Upper lobe of right lung (tissue), 1 donor: ENCODE data around the gene NAGA. TPM values are rescaled to one million over a fixed set of nuclear protein-coding genes. Genes with fewer than 3 reads are reported as not detected.

Experiments
- ATAC-seq: fragments of 200-7000 bp; cut with Tn5 transposase; one replicate; pipeline ENCODE4 v1.9.1; 2020; ENCODE audit warnings: mild to moderate bottlenecking, moderate library complexity
- DNase-seq: peaks from one replicate; pipeline ENCODE4 v3.0.0-alpha.2; 2020
- H3K27ac ChIP-seq: fragments of 200-600 bp; one replicate; pipeline ENCODE4 v1.8.0; 2022
- H3K27me3 ChIP-seq: fragments of 200-600 bp; one replicate; pipeline ENCODE4 v1.8.0; 2022; ENCODE audit warnings: mild to moderate bottlenecking
- H3K36me3 ChIP-seq: fragments of 200-600 bp; one replicate; pipeline ENCODE4 v1.8.0; 2022
- H3K4me1 ChIP-seq: fragments of 200-600 bp; one replicate; pipeline ENCODE4 v1.8.0; 2022
- H3K4me3 ChIP-seq: fragments of 200-600 bp; one replicate; pipeline ENCODE4 v1.8.0; 2022; ENCODE audit warnings: mild to moderate bottlenecking
- H3K9me3 ChIP-seq: fragments of 200-600 bp; one replicate; pipeline ENCODE4 v1.8.0; 2022
- intact Hi-C: fragments of 100-400 bp; cut with DNase I; formaldehyde crosslinking; loops from one replicate; pipeline ENCODE4 v1.11.0; 2022
- total RNA-seq: library from RNA; stranded (reverse); fragmentation: NEBNext Ultra II Directional; extraction: Animal tissue kit (Norgen Biotek cat#: 25700); gene quantifications from one replicate; pipeline ENCODE4 v1.2.1, GENCODE V29; 2021
- TF ChIP-seq, protein P1 (sequence below): fragments of 200-600 bp; IDR thresholded peaks from one replicate; pipeline ENCODE4 v1.8.0; 2022; ENCODE audit warnings: antibody characterized with exemption
- donor health status: DM: no; HTN: yes; CAD: no; lungs with severe emphysema.

NAGA gene
- total RNA-seq, 1 donor from 2014 or later, result 28.6 TPM

GRCh38 chr22:42039271-42039670 is 31.3 kb downstream of the NAGA start:
- H3K27me3 ChIP-seq, result no peaks in the 10 kb centered on the region
- H3K36me3 ChIP-seq, result no peaks in the 10 kb centered on the region
- TF ChIP-seq, protein P1, sequence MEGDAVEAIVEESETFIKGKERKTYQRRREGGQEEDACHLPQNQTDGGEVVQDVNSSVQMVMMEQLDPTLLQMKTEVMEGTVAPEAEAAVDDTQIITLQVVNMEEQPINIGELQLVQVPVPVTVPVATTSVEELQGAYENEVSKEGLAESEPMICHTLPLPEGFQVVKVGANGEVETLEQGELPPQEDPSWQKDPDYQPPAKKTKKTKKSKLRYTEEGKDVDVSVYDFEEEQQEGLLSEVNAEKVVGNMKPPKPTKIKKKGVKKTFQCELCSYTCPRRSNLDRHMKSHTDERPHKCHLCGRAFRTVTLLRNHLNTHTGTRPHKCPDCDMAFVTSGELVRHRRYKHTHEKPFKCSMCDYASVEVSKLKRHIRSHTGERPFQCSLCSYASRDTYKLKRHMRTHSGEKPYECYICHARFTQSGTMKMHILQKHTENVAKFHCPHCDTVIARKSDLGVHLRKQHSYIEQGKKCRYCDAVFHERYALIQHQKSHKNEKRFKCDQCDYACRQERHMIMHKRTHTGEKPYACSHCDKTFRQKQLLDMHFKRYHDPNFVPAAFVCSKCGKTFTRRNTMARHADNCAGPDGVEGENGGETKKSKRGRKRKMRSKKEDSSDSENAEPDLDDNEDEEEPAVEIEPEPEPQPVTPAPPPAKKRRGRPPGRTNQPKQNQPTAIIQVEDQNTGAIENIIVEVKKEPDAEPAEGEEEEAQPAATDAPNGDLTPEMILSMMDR, result no peak
- ATAC-seq, result no peak
- H3K27ac ChIP-seq, result no peak overlapping the region
- DNase-seq, result no peak
- H3K4me3 ChIP-seq, result no peak overlapping the region
- peaks cover 7% of the 10 kb centered on the region for H3K9me3 ChIP-seq
- no peaks in the 10 kb centered on the region for H3K4me1 ChIP-seq
- intact Hi-C loops, result no loop called here

DNA sequence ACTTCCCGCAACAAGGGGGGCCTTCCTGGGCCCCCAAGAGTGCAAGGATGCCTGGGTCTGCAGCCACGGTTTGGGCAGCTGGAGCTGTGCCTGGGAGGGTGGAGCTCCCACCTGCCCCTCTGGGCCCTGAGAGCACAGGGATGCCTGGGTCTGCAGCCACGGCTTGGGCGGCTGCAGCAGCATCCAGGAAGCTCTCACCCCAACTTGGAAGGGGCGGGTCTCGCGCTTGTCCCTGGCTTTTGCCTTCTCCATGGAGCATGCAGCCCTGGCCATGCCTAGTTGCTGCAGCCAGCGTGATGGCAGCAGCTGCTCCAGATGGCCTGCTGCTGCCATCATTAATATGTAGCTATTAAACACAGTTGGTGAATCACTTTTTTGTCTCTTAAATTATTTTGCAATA is 35.4 kb downstream of the NAGA start:
- DNase-seq (no peak), ATAC-seq (no peak)
- Histone ChIP-seq H3K9me3 (no peaks in the 10 kb centered on the region), H3K4me1 (no peaks in the 10 kb centered on the region), H3K27ac (no peak overlapping the region), H3K36me3 (no peaks in the 10 kb centered on the region), H3K27me3 (no peaks in the 10 kb centered on the region), H3K4me3 (no peak overlapping the region)
- TF ChIP-seq, protein P1, result no peak
- intact Hi-C loops, result no loop called here

- Histone ChIP-seq H3K4me1 (no peaks in the 10 kb centered on the region), H3K27ac (no peak overlapping the region), H3K36me3 (no peaks in the 10 kb centered on the region), H3K4me3 (no peak overlapping the region), H3K27me3 (no peaks in the 10 kb centered on the region), H3K9me3 (no peaks in the 10 kb centered on the region)
- DNase-seq, result no peak
- no peak for ATAC-seq
- TF ChIP-seq, protein P1, result no peak
- intact Hi-C loops, result no loop called here
Observed at GRCh38 chr22:42033263-42034181, 37.1 kb downstream of the NAGA start.

GRCh38 chr22:42026705-42027104 is 43.9 kb downstream of the NAGA start:
- Histone ChIP-seq H3K36me3 (no peaks in the 10 kb centered on the region), H3K4me3 (no peak overlapping the region), H3K4me1 (no peaks in the 10 kb centered on the region), H3K27ac (no peak overlapping the region), H3K27me3 (no peaks in the 10 kb centered on the region), H3K9me3 (no peaks in the 10 kb centered on the region)
- ATAC-seq (no peak), DNase-seq (no peak)
- TF ChIP-seq, protein P1, result no peak
- intact Hi-C loops, result no loop called here

GRCh38 chr22:42025421-42025820 is 45.2 kb downstream of the NAGA start:
- no peaks in the 10 kb centered on the region for H3K9me3 ChIP-seq
- H3K36me3 ChIP-seq, result no peaks in the 10 kb centered on the region
- ATAC-seq, result no peak
- H3K4me3 ChIP-seq, result no peak overlapping the region
- no peak for DNase-seq
- intact Hi-C loops, result no loop called here
- TF ChIP-seq, protein P1, result no peak
- no peak overlapping the region for H3K27ac ChIP-seq
- H3K4me1 ChIP-seq, result no peaks in the 10 kb centered on the region
- no peaks in the 10 kb centered on the region for H3K27me3 ChIP-seq
